HepG2 (cell line): ENCODE measurements around the gene GNB1. TPM values are rescaled to one million over a fixed set of nuclear protein-coding genes. Genes with fewer than 3 reads are reported as not detected.

Experiments
- AHR ChIP-seq: IDR thresholded peaks from 2 replicates; pipeline ENCODE4 v1.6.1; 2018; ENCODE audit warnings: missing genetic modification reagents, missing compliant biosample characterization
- ARNT ChIP-seq: fragments of 450-650 bp; IDR thresholded peaks from 2 replicates; pipeline ENCODE4 v1.6.1; 2017
- BORCS8-MEF2B ChIP-seq: sonication (generic); formaldehyde crosslinking; IDR thresholded peaks from 2 replicates; pipeline ENCODE4 v1.8.0; 2022; ENCODE audit warnings: mild to moderate bottlenecking, missing genetic modification reagents
- HNRNPLL ChIP-seq: fragments of 200-400 bp; formaldehyde crosslinking; IDR thresholded peaks from 2 replicates; pipeline ENCODE4 v1.6.1; 2017; ENCODE audit warnings: mild to moderate bottlenecking, low read depth, low read length; ENCODE audit not compliant: poor library complexity, severe bottlenecking
- KAT7 ChIP-seq: IDR thresholded peaks from 2 replicates; pipeline ENCODE4 v1.6.1; 2018; ENCODE audit warnings: borderline replicate concordance, missing compliant biosample characterization
- KIAA2018 ChIP-seq: sonication (generic); formaldehyde crosslinking; IDR thresholded peaks from 2 replicates; pipeline ENCODE4 v1.5.0; 2020; ENCODE audit warnings: mild to moderate bottlenecking, missing genetic modification reagents, borderline replicate concordance
- MXD1 ChIP-seq: sonication (generic); formaldehyde crosslinking; IDR thresholded peaks from 2 replicates; pipeline ENCODE4 v1.4.0; 2020; ENCODE audit warnings: mild to moderate bottlenecking, missing genetic modification reagents
- TFDP2 ChIP-seq: sonication (generic); formaldehyde crosslinking; IDR thresholded peaks from 2 replicates; pipeline ENCODE4 v1.4.0; 2020; ENCODE audit warnings: missing genetic modification reagents
- ZNF350 ChIP-seq: sonication (generic); formaldehyde crosslinking; IDR thresholded peaks from 2 replicates; pipeline ENCODE4 v1.4.0; 2020; ENCODE audit warnings: mild to moderate bottlenecking, low read depth, missing genetic modification reagents, borderline replicate concordance
- ZNF773 ChIP-seq: sonication (generic); formaldehyde crosslinking; IDR thresholded peaks from 2 replicates; pipeline ENCODE4 v1.4.0; 2020; ENCODE audit warnings: missing genetic modification reagents, borderline replicate concordance
- polyA plus RNA-seq, 8 experiments: library from polyadenylated mRNA; depleted of rRNA in 3 of 8; stranded (reverse) in 7 of 8; unstranded in 1 of 8; fragments of >200 nt; fragmentation: Illumina TruSeq in 4 of 8; extraction: Trizol in 4 of 8; gene quantifications; 2 replicates each; pipeline versions ENCODE4 v1.2.1 to v1.2.3, GENCODE V29; 2011 to 2016; ENCODE audit warnings: low read depth in 4 of 8, missing spikeins in 1 of 8, mixed read lengths in 1 of 8; ENCODE audit not compliant: insufficient read depth in 1 of 8
- total RNA-seq, 5 experiments: library from RNA; depleted of rRNA; stranded (reverse); fragments of >200 nt; fragmentation: Illumina TruSeq; extraction: Trizol; gene quantifications; 2 replicates each; pipeline ENCODE4 v1.2.3, GENCODE V29; 2016; ENCODE audit warnings: low read depth in 1 of 5
- TF ChIP-seq, protein P1 (sequence below): sonication (generic); formaldehyde crosslinking; IDR thresholded peaks from 2 replicates; pipeline ENCODE4 v1.8.1; 2023; ENCODE audit warnings: mild to moderate bottlenecking, missing genetic modification reagents, borderline replicate concordance
- TF ChIP-seq, protein P2 (sequence below): sonication (generic); formaldehyde crosslinking; IDR thresholded peaks from 2 replicates; pipeline ENCODE4 v1.8.1; 2023; ENCODE audit warnings: mild to moderate bottlenecking, missing genetic modification reagents

Gene GNB1
- total and polyA plus RNA-seq, 2 of the 13 experiments (the other 11 are each of a cell fraction or from before 2014, with no cell fraction given), result 66.2 to 327 TPM

DNA sequence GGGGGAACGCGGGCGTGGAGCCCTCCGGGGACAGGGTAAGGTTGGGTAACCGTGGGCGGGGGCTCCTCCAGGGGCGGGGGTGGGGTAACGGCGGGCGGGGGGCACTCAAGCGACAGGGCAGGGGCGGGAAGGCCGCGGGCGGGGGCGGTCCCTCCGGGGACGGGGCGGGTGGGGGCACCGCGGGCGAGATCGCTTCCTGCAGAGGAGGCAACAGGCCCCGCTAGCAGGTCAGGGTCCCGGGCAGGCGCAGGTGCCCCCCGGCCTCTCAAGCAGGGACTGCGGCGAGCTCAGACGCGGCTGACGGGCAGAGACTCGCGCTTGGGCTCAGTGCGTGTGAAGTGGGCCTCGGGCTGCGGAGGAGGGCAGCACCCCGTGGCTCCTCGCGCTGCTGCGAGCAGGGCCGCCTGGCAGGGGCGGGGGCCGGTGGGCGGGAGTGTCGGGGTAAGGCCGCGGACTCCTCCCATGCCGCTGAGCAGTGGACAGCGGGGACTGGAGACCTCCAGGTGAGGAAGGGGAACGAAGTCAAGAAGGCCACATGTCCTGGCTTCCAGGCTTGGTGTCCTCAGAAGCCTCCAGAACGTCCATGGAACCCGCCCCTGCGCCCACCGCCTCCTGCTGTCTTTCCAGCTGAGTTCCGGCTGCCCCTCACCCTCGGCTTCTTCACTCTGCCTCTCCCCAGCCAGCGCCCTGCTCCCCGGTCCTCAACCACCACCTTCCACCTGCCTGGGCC lies 627 bp upstream of the GNB1 start (continued):
- TF ChIP-seq ZNF350, result peak; percentile 81
- peak; percentile 28; the same call in 1 of the 2 replicates for TF ChIP-seq BORCS8-MEF2B
- TF ChIP-seq MXD1 (CRISPR knock-in tag), result peak; percentile 61; the same call in 1 of the 2 replicates
- TF ChIP-seq, protein P1, sequence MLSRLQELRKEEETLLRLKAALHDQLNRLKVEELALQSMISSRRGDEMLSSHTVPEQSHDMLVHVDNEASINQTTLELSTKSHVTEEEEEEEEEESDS (CRISPR knock-in tag), result no peak
- no peak for TF ChIP-seq ARNT
- TF ChIP-seq ZNF773, result no peak
- TF ChIP-seq, protein P2, sequence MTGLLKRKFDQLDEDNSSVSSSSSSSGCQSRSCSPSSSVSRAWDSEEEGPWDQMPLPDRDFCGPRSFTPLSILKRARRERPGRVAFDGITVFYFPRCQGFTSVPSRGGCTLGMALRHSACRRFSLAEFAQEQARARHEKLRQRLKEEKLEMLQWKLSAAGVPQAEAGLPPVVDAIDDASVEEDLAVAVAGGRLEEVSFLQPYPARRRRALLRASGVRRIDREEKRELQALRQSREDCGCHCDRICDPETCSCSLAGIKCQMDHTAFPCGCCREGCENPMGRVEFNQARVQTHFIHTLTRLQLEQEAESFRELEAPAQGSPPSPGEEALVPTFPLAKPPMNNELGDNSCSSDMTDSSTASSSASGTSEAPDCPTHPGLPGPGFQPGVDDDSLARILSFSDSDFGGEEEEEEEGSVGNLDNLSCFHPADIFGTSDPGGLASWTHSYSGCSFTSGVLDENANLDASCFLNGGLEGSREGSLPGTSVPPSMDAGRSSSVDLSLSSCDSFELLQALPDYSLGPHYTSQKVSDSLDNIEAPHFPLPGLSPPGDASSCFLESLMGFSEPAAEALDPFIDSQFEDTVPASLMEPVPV (CRISPR knock-in tag), result peak; percentile 28; the same call in 1 of the 2 replicates
- TF ChIP-seq HNRNPLL, result peak; percentile 6
- TF ChIP-seq AHR, result 0 out of 2 replicates have a peak, but pooled peaks have one; percentile 40
- peak; percentile 29; the same call in 1 of the 2 replicates for TF ChIP-seq TFDP2
- TF ChIP-seq KIAA2018 (CRISPR knock-in tag), result no peak
- TF ChIP-seq KAT7 (CRISPR knock-in tag), result peak; percentile 19; the same call in 1 of the 2 replicates
